GM06990 (cell line): ENCODE results near the gene PIANP.

Source experiments
- DNase-seq: peaks from one replicate; pipeline ENCODE4 v3.0.0-alpha.2; 2011; ENCODE audit not compliant: insufficient read length; ENCODE audit errors: extremely low read depth
- H3K27me3 ChIP-seq: replicated peaks from 2 replicates; pipeline ENCODE4 v1.6.0; 2011; ENCODE audit warnings: low read length; ENCODE audit not compliant: control insufficient read depth, insufficient read depth
- H3K36me3 ChIP-seq: 2 replicates; pipeline ENCODE4 v1.5.1; 2011; ENCODE audit warnings: low read length; ENCODE audit not compliant: control insufficient read depth, insufficient read depth
- H3K4me3 ChIP-seq: replicated peaks from 2 replicates; pipeline ENCODE4 v1.5.1; 2011; ENCODE audit warnings: low read depth, mild to moderate bottlenecking, control low read depth, low read length
- CTCF ChIP-seq: IDR thresholded peaks from 2 replicates; pipeline ENCODE4 v1.5.1; 2011; ENCODE audit warnings: low read length, control low read depth, mild to moderate bottlenecking, inconsistent platforms; ENCODE audit not compliant: insufficient read depth, poor library complexity, severe bottlenecking

Gene PIANP

GRCh38 chr12:6650832-6651231, 49.8 kb downstream of the PIANP start:
- no peak for DNase-seq
- TF ChIP-seq CTCF, result no peak
- Histone ChIP-seq H3K27me3 (no peaks in the 10 kb centered on the region), H3K4me3 (no peak overlapping the region), H3K36me3 (peaks cover 16% of the 10 kb centered on the region)

GRCh38 chr12:6647083-6647604, 53.5 kb downstream of the PIANP start, which contains the start of gene ACRBP:
Gene ACRBP, minus strand, starts transcription at chr12:6647432. Its CDS starts 66 bp downstream, at chr12:6647366.
- H3K36me3 ChIP-seq, result peaks cover 7% of the 10 kb centered on the region
- TF ChIP-seq CTCF, result no peak
- peak within 1 kb of the TSS; percentile 54 for H3K4me3 ChIP-seq
- DNase-seq, result peak; percentile 81
- no peaks in the 10 kb centered on the region for H3K27me3 ChIP-seq

- Histone ChIP-seq H3K4me3 (peak overlapping the region; percentile 54), H3K27me3 (no peaks in the 10 kb centered on the region), H3K36me3 (peaks cover 7% of the 10 kb centered on the region)
- no peak for DNase-seq
- TF ChIP-seq CTCF, result no peak
These were observed 54.1 kb downstream of the PIANP start for GRCh38 chr12:6646276-6647082.

GRCh38 chr12:6644903-6645302, 55.7 kb downstream of the PIANP start:
- Histone ChIP-seq H3K4me3 (no peak overlapping the region), H3K36me3 (peaks cover 2% of the 10 kb centered on the region; the same call in 1 of the 2 replicates), H3K27me3 (no peaks in the 10 kb centered on the region)
- no peak for DNase-seq
- TF ChIP-seq CTCF, result no peak

GRCh38 chr12:6644257-6644596, 56.4 kb downstream of the PIANP start:
- no peak for TF ChIP-seq CTCF
- Histone ChIP-seq H3K27me3 (no peaks in the 10 kb centered on the region), H3K36me3 (peaks cover 2% of the 10 kb centered on the region; the same call in 1 of the 2 replicates), H3K4me3 (peak overlapping the region; percentile 30)
- peak; percentile 48 for DNase-seq
